Activated CD8-positive, alpha-beta memory T cell treated with anti-CD3 and anti-CD28 coated beads for 36 hours (primary cell): ENCODE results near the gene SMNDC1. TPM values are rescaled to one million over a fixed set of nuclear protein-coding genes. Genes with fewer than 3 reads are reported as not detected.
"Not testable (repeated sequence)": the region's sequence is repeated elsewhere in the genome, so short reads cannot be mapped to it uniquely, and the experiment has no call there.

Experiments
- CTCF ChIA-PET: fragments of 350-600 bp; sonication (Branson Sonifier 250); formaldehyde crosslinking; loops from one replicate; lab custom pipeline; 2021; ENCODE audit warnings: antibody characterized with exemption; lab: Charles Lee
- POLR2A ChIA-PET: fragments of 350-600 bp; sonication (Branson Sonifier 250); formaldehyde crosslinking; loops from one replicate; lab custom pipeline; 2021; ENCODE audit warnings: antibody characterized with exemption; lab: Charles Lee
- total RNA-seq, 2 experiments: library from RNA; stranded (reverse); gene quantifications; one replicate each; pipeline ENCODE4 v1.2.3, GENCODE V29; 2021

Gene SMNDC1
- total RNA-seq, 2 experiments from 2014 or later = 53.6 to 59.4 TPM

DNA sequence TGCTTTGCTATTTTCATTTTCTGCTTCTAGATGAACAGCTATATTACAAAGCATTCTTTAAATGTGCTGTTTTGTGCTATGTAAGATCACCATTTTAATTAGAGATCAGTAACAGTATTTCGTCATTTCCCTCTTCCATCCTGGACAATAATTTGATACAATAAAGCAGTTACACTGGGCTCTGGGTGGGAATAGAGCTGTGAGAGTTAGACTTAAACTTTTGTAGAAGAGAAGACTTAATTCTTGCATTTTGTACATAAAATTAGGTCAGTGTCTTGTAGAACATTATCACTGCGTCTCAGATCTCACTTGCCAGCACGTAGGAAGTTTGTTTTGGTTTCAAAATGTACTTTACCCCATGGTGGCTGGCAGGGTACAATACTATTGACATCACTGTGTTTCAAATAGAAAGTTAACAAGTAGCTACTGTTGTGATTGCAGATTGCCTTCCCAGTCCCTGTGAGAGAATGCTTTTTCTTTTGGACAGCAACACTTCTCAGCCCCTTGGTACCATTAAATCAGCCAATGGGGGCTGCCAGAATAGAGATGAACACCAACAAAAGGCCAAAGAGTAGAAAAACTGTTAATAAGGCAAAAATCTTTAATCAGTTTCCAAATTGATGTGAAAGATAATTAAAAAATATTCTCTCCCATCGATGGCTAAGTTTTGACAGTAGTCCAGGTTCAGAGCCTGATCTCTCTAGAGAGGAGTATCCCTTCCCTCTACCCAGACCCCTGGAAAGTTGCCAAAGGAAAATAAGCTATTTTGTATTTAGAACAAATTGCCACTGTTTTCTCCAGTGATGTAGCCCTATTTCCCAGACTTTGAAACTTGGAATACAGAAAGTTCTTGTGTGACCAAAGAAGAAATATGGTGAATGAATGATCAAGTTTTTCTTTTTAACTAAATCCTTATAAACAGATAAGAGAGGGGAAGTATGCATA lies 35.1 kb downstream of the SMNDC1 start:
- ChIA-PET POLR2A (no interaction called here), CTCF (interaction anchor here (1.3 kb wide), 1 partner anchor 18 kb away, joined by 3 read pairs; no protein-coding TSS in a partner anchor)

DNA sequence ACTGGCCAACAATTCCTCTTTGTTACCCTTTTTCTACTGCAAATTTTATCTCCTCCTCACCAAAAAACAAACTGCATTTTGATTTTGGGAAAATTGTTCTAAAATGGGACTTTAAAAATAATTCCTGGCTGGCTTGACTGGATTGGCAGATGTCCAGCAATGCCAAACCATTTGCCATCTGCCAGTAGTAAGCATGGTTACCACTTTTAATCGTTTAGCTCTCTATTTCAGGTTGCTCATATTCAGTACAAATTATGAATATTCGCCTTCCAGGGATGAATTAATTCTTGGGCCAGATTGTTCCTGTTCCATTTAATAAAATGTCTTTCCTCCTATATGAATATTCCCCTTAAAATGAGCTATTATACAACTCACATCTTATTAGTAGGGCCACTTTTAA lies 35.7 kb downstream of the SMNDC1 start:
- POLR2A ChIA-PET = no interaction called here
- CTCF ChIA-PET = interaction anchor here (1.3 kb wide), 1 partner anchor 17 kb away, joined by 3 read pairs; no protein-coding TSS in a partner anchor

DNA sequence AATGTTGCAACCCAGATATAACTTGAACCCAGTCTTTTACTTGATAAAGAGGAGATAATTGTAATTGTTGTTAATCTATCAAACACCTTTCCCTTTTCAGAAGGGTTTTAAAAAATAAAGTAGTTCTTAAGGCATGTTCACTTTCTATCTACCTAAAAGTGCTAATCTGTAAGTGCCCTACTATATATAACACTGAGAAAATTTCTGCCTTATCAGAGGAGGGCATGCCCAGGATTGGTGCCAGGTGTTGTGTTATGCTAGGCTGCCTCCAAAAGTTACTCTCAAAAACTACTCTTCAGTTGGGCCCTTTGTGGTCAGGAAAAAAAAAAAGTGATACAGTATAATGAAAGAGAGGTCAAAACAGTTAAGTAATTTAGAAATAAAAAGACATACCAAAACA lies 36.3 kb downstream of the SMNDC1 start:
- ChIA-PET POLR2A (no interaction called here), CTCF (no interaction called here)

DNA sequence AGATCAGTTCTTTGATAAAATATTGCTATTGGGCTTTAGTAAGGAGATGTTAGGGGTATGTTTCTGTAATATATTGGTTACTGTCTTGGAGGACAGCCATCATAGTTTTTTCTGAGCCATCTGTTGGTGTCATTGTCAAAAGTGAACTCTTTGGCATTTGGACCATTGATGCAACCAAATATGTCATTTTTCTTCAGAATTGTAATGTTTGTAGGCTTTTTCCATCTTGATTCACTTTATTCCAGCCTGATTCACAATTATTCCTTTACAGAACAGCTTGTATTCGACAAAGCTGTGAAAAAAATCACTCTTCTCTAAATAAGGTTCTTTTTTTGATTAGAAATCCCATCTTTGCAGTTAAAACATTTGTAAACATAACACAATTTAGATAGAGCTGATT lies 37.4 kb downstream of the SMNDC1 start:
- POLR2A ChIA-PET = no interaction called here

DNA sequence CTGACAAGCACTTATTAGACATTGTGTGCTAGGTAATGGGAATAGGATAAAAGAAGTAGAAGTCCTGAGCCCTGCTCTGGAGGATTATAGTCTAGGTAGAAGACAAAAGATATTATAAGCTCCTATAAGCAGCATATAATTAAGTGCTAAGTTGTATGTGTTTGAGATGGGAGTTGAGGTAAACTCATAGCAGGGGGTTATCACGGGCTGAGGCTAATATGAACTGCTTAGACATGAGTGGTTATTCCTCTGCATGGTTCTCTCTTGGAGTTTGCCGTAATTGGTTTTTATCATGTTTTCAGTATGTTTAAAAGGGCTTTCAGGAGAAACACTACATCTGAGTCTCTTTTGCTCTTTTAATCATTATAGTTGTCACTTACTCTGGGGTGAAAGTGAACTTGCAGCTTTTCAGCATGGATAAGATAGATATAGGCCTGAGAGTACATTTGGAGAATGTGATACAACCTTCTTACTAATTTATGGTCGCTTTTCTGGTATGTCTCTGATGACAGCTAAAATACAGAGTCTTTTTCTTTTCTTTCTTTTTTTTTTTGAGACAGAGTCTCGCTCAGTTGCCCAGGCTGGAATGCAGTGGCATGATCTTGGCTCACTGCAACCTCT lies 39.0 kb downstream of the SMNDC1 start:
- POLR2A ChIA-PET = no interaction called here
- CTCF ChIA-PET = no interaction called here

More for the DNA sequence above, 37.4 kb downstream of the SMNDC1 start:
- CTCF ChIA-PET = interaction anchor here (1.1 kb wide), 1 partner anchor 129 kb away, joined by 3 read pairs; no protein-coding TSS in a partner anchor

DNA sequence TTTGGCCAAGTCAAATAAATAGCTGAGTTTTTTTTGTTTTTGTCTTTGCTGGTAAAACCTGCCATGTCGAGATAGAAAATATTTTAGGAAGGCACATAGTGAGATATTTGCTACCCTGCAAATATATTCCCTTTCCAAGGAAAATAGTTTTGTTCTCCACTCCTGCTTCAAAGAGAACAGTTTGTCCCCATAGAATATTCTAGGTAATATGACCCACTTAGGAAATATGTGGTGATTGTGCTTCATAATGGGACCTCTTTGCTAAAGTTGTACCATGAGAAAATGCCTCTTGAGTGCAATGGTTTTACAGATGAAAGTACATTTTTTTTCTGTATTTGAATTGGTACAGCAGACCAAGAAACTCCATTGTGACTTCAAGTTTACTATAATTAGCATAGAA lies 41.6 kb downstream of the SMNDC1 start:
- ChIA-PET POLR2A (no interaction called here), CTCF (interaction anchor here (0.6 to 1.4 kb wide), 3 partner anchors 23 to 57 kb away, joined by 3 read pairs; no protein-coding TSS in a partner anchor)

DNA sequence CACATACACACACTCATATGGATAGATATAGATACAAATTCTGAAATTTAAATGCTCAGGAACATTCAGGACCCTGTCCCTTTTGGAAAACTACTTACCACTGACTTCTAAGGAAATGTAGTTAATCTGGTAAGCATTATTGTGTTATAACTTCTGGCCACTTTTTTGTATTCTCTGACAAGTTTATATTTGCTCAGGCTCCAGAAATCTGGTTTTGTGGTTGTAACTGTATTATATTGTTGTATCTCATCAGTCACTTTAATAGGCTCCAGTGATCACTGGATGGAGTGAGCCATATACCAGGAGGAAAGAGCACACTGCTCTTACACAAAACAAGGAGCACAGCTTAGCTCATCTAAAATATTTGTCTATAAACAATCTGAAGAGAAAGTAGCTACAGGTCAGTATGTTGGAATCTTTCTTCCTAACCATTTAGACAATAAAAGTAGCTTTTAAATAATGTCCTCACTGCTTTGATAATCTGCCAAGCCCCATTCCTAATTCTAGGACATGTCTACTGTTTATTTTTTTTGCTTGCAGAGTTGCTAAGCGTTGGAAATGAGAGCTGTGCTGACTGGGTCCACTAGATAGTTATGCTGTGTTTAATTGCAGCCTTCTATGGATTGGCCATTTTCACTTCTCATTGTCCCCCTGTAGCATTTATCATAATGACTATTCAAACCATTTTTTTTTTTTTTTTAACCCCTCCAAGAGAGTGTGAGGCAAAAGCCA lies 43.8 kb downstream of the SMNDC1 start:
- CTCF ChIA-PET = interaction anchor here (0.9 kb wide), 1 partner anchor 104 kb away, joined by 3 read pairs; no protein-coding TSS in a partner anchor

DNA sequence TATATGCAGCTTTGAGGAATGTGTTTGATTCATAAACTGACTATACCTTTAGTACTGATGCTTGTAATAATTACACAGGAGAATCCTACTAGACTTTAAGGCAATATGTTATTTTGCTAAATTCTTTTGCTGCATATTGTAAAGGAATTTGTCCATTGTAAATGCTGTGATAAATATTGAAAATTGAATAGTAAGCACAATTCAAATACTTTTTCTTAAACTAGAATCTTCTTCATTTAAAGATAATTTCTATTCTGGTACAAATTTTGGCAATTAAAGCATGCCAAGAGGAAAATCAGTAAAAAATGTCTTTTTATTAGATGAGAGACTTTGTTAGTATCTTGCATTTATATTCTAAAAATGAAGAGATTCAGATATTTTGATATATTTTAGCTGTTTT lies 45.4 kb downstream of the SMNDC1 start:
- CTCF ChIA-PET = interaction anchor here (1.5 kb wide), 1 partner anchor 14 kb away, joined by 4 read pairs; no protein-coding TSS in a partner anchor
- POLR2A ChIA-PET = no interaction called here

More for the DNA sequence above, 43.8 kb downstream of the SMNDC1 start:
- POLR2A ChIA-PET = interaction anchor here (0.8 kb wide), 1 partner anchor 11 kb away, joined by 3 read pairs; no protein-coding TSS in a partner anchor

DNA sequence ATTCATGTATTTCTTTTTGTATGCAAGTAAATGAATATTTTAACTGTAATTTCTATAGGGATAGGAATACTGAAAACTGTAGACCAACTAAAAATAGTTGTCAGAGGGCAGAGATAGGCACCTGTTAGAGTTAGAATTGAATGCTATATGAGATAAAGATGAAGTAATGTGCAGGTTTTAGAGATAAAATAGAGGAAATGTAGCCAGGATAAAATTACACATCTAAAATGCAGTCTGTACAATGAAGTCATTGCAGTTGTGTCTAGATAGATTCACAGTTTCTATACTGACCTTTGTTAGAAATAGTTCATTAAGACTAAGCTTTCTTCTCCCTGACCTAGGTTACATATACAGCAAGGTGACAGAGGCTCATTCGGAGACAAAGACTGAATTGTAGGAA lies 46.2 kb downstream of the SMNDC1 start:
- CTCF ChIA-PET = interaction anchor here (1.5 kb wide), 1 partner anchor 15 kb away, joined by 4 read pairs; no protein-coding TSS in a partner anchor
- POLR2A ChIA-PET = no interaction called here

DNA sequence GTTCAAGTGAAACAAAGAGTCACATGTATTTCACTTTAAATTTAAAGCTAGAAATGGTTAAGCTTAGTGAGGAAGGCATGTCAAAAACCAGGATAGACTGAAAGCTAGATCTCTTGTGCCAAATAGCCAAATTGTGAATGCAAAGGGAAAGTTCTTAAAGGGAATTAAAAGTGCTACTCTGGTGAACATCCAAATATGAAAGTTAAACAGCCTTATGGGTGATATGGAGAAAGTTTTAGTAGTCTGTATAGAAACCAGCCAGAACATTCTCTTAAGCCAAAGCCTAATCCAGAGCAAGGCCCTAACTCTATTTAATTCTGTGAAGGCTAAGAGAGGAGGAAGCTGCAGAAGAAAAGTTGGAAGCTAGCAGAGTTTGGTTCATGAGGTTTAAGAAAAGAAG lies 50.3 kb downstream of the SMNDC1 start:
- POLR2A ChIA-PET = no interaction called here
- CTCF ChIA-PET = interaction anchor here (1.5 kb wide), 1 partner anchor 116 kb away, joined by 5 read pairs; no protein-coding TSS in a partner anchor

DNA sequence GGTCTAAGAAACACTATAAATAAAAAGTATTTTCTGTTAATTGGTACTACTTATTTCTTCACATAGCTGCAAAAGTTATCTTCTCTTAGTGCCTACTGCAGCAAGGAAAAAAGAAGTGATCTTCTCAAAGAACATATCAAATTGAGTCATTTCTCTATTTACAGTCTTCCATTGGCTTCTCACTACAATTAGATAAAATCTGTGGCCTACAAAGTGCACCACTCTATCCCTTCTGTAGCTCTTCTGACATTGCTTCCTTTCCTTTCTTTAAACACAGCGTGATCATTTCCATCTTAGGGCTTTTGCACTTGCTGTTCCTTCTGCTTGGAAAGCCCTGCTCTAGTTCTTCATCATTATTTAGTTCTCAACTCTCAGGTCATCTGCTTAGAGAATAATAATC lies 52.6 kb downstream of the SMNDC1 start:
- POLR2A ChIA-PET = no interaction called here
- CTCF ChIA-PET = interaction anchor here (1.0 kb wide), 1 partner anchor 17 kb away, joined by 3 read pairs; no protein-coding TSS in a partner anchor

DNA sequence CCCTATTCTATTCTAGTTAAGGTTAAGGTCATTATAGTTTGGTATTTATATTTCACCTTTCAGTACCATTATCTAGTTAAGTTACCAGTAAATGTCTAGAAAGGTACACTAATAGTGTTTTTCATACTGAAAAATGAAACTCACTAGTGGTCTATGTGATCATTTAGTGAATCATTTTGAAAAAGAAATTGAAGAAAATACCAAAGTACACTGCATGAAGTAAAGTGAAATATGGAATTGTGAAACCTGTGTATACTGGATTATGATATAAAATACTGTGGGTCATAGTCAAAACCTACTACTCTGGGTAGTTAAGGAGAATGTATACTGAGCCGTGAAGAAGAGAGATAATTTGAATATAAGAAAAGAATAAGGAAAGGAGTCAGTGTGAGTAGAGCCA lies 53.3 kb downstream of the SMNDC1 start:
- CTCF ChIA-PET = interaction anchor here (1.0 kb wide), 1 partner anchor 18 kb away, joined by 3 read pairs; no protein-coding TSS in a partner anchor
- POLR2A ChIA-PET = not testable (repeated sequence)

DNA sequence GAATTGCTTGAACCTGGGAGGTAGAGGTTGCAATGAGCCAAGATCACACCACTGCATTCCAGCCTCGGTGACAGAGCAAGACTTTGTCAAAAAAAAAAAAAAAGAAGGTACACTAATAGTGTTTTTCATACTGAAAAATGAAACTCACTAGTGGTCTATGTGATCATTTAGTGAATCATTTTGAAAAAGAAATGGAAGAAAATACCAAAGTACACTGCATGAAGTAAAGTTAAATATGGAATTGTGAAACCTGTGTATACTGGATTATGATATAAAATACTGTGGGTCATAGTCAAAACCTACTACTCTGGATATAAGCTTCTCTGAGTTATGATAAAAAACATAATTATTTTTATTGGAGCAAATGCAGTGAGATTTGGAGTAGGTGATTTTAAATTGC lies 55.2 kb downstream of the SMNDC1 start:
- POLR2A ChIA-PET = interaction anchor here (0.7 to 1.0 kb wide), 3 partner anchors 12 to 171 kb away, joined by 3 to 4 read pairs (median 3); no protein-coding TSS in a partner anchor

DNA sequence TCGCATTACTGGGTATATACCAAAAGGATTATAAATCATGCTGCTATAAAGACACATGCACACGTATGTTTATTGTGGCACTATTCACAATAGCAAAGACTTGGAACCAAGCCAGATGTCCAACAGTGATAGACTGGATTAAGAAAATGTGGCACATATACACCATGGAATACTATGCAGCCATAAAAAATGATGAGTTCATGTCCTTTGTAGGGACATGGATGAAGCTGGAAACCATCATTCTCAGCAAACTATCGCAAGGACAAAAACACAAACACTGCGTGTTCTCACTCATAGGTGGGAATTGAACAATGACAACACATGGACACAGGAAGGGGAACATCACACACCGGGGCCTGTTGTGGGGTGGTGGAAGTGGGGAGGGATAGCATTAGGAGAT lies 56.9 kb downstream of the SMNDC1 start:
- POLR2A ChIA-PET = not testable (repeated sequence)
- CTCF ChIA-PET = interaction anchor here (1.5 kb wide), 1 partner anchor 42 kb away, joined by 4 read pairs; no protein-coding TSS in a partner anchor

More for the DNA sequence above, 55.2 kb downstream of the SMNDC1 start:
- CTCF ChIA-PET = not testable (repeated sequence)

DNA sequence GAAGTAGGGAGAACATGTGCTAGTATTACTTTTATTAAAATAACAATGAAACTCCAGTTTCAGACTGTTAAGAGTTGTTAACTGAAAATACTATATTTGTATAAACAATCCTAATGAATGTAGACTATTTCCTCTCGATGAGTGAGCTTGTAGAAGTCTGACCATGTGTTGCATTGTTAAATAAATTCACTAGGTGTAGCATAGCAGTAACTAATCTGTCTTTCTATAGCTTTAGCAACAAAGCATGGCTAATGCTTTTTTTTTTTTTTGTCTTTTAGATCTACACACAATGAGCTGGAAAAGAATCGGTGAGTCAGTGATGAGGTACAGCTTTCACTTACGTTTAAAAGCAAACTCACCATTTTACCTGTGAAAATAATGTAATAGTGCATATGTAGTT lies 60.2 kb downstream of the SMNDC1 start:
- CTCF ChIA-PET = interaction anchor here (1.3 kb wide), 1 partner anchor 21 kb away, joined by 5 read pairs; no protein-coding TSS in a partner anchor
- POLR2A ChIA-PET = no interaction called here

DNA sequence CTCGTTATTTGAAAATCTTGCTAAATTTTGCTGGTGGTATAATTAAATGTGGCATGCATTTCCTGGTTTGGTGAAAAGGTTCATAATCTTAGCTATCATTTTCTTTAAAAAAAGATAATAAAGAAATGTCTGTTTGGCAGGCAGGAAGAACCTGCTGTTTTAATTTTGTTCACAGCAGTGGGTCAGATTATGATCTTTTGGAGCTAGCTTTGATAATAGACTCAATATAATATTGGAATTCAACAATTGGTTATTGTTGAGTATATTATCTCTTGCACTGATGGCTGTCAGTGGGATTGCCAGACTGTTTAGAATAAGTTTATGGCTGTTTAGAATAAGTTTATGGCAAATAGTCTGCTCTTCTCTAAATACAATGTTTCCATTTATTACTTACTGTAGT lies 62.2 kb downstream of the SMNDC1 start:
- POLR2A ChIA-PET = no interaction called here
- CTCF ChIA-PET = no interaction called here

DNA sequence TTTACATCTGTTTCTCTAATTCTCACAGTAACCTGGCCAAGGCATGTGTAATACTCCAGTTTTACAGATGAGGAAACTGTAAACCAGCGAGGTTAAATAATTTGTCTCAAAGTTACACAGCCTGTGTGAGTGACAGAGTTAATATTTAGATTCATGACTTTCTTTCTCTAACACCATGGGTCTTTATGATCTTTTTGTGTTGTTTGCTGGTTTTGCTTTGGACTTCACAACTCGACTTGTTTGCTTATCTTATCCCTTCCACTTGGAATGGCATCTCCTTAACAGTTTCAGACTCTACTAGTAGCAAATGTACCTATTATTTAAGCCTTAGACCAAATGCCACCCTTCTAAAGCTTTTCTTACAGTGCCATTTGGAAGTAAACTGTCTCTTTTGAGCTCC lies 62.9 kb downstream of the SMNDC1 start:
- ChIA-PET POLR2A (interaction anchor here (0.8 kb wide), 1 partner anchor 15 kb away, joined by 5 read pairs; no protein-coding TSS in a partner anchor), CTCF (no interaction called here)

DNA sequence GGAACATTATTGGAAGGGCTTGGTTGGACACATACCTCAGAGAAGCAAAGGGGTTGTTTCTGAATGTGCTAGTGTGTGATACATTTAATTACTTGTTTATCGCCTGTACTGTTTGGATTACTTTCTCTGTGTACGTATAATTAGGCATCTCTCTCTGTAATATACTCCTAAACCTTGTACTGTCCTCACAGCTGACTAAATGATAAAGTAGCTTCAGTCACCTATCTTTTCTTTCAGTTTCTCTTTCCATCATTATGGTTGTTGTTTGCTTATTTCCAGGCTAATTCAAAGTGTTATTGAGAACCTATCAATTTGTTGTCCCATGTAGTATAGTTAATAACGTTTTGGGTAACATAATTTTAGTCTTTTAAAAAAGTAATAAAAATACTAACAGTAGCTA lies 63.3 kb downstream of the SMNDC1 start:
- CTCF ChIA-PET = no interaction called here
- POLR2A ChIA-PET = interaction anchor here (0.8 kb wide), 1 partner anchor 15 kb away, joined by 5 read pairs; no protein-coding TSS in a partner anchor
